WTC11 (cell line): ENCODE results near the gene P2RX3.

Source experiments
- ATF2 ChIP-seq: sonication (generic); formaldehyde crosslinking; IDR thresholded peaks from 2 replicates; pipeline ENCODE4 v1.8.1; 2022; ENCODE audit warnings: low read depth, missing genetic modification reagents, borderline replicate concordance
- ATF6 ChIP-seq: sonication (generic); formaldehyde crosslinking; IDR thresholded peaks from 2 replicates; pipeline ENCODE4 v1.8.1; 2023; ENCODE audit warnings: mild to moderate bottlenecking, missing genetic modification reagents
- CTCF ChIP-seq: fragments of 200-600 bp; IDR thresholded peaks from 2 replicates; pipeline ENCODE4 v1.8.0; 2022; ENCODE audit warnings: antibody characterized with exemption
- HMGA2 ChIP-seq: fragments of 250-450 bp; sonication (Bioruptor Pico); IDR thresholded peaks from 2 replicates; pipeline ENCODE4 v1.4.0; 2021; ENCODE audit warnings: mild to moderate bottlenecking, moderate library complexity
- NR2C2 ChIP-seq: sonication (generic); formaldehyde crosslinking; IDR thresholded peaks from 2 replicates; pipeline ENCODE4 v1.8.0; 2022; ENCODE audit warnings: mild to moderate bottlenecking, missing genetic modification reagents
- SMAD4 ChIP-seq: sonication (generic); formaldehyde crosslinking; IDR thresholded peaks from 2 replicates; pipeline ENCODE4 v1.8.0; 2022; ENCODE audit warnings: mild to moderate bottlenecking, missing genetic modification reagents
- SP1 ChIP-seq: sonication (generic); formaldehyde crosslinking; conservative IDR thresholded peaks from 2 replicates; pipeline ENCODE4 v1.8.1; 2022; ENCODE audit warnings: missing genetic modification reagents
- ZNF121 ChIP-seq: sonication (generic); formaldehyde crosslinking; IDR thresholded peaks from 2 replicates; pipeline ENCODE4 v1.8.0; 2023; ENCODE audit warnings: missing genetic modification reagents

- TF ChIP-seq ZNF121 (CRISPR knock-in tag): no peak
- TF ChIP-seq CTCF: no peak
- no peak for TF ChIP-seq SP1 (CRISPR knock-in tag)
- no peak for TF ChIP-seq ATF2 (CRISPR knock-in tag)
- TF ChIP-seq SMAD4 (CRISPR knock-in tag): no peak
- TF ChIP-seq ATF6 (CRISPR knock-in tag): no peak
- TF ChIP-seq HMGA2 (CRISPR knock-in tag): no peak
- TF ChIP-seq NR2C2 (CRISPR knock-in tag): no peak
These were observed 21.2 kb downstream of the P2RX3 start for GRCh38 chr11:57359396-57359795.
